Activated naive CD8-positive, alpha-beta T cell (primary cell): ENCODE results near the gene TNFSF13B.

Experiments
- H3K27ac Mint-ChIP-seq: one replicate; pipeline ENCODE4 v1.8.0; 2021; ENCODE audit warnings: mixed read lengths
- H3K27me3 Mint-ChIP-seq: one replicate; pipeline ENCODE4 v1.8.0; 2021; ENCODE audit warnings: mixed read lengths
- H3K36me3 Mint-ChIP-seq: one replicate; pipeline ENCODE4 v1.8.0; 2021; ENCODE audit warnings: mixed read lengths
- H3K4me1 Mint-ChIP-seq: one replicate; pipeline ENCODE4 v1.8.0; 2021; ENCODE audit warnings: low read depth, mixed read lengths
- H3K4me3 Mint-ChIP-seq: one replicate; pipeline ENCODE4 v1.8.0; 2021; ENCODE audit warnings: mild to moderate bottlenecking, mixed read lengths
- H3K9me3 Mint-ChIP-seq: one replicate; pipeline ENCODE4 v1.8.0; 2021; ENCODE audit warnings: low read depth, mixed read lengths

Gene TNFSF13B

GRCh38 chr13:108350579-108350978, 81.1 kb downstream of the TNFSF13B start:
- Mint-ChIP-seq H3K4me3 (no peak overlapping the region), H3K4me1 (no peaks in the 10 kb centered on the region), H3K27ac (no peak overlapping the region), H3K27me3 (peaks cover 8% of the 10 kb centered on the region), H3K9me3 (no peaks in the 10 kb centered on the region), H3K36me3 (no peaks in the 10 kb centered on the region)

- peaks cover 8% of the 10 kb centered on the region for H3K27me3 Mint-ChIP-seq
- H3K4me1 Mint-ChIP-seq: no peaks in the 10 kb centered on the region
- H3K36me3 Mint-ChIP-seq: no peaks in the 10 kb centered on the region
- H3K4me3 Mint-ChIP-seq: no peak overlapping the region
- H3K27ac Mint-ChIP-seq: no peak overlapping the region
- H3K9me3 Mint-ChIP-seq: no peaks in the 10 kb centered on the region
Observed at GRCh38 chr13:108352599-108352998, 83.1 kb downstream of the TNFSF13B start.

GRCh38 chr13:108357228-108357627, 87.7 kb downstream of the TNFSF13B start:
- Mint-ChIP-seq H3K27ac (no peak overlapping the region), H3K27me3 (peaks cover 6% of the 10 kb centered on the region), H3K36me3 (no peaks in the 10 kb centered on the region), H3K4me3 (no peak overlapping the region), H3K9me3 (no peaks in the 10 kb centered on the region), H3K4me1 (no peaks in the 10 kb centered on the region)
